OCI-LY3 (cell line): ENCODE results near the gene IFT80.

ENCODE experiments used
- CTCF ChIP-seq: fragments of 200-600, 300-600 bp; sonication (generic); IDR thresholded peaks from 2 replicates; pipeline ENCODE4 v1.5.1; 2014; ENCODE audit warnings: antibody characterized with exemption, low read length, low read depth
- EZH2phosphoT487 ChIP-seq: fragments of 200-600 bp; shearing (Covaris generic); IDR thresholded peaks from 2 replicates; pipeline ENCODE4 v1.6.1; 2018; ENCODE audit warnings: antibody characterized with exemption, mixed run types, low read depth

- no peak for TF ChIP-seq CTCF
- no peak for TF ChIP-seq EZH2phosphoT487
Observed at GRCh38 chr3:160417311-160417710, 18.3 kb upstream of the IFT80 start.
